ENCODE results near the gene LRBA.

LRBA gene

DNA sequence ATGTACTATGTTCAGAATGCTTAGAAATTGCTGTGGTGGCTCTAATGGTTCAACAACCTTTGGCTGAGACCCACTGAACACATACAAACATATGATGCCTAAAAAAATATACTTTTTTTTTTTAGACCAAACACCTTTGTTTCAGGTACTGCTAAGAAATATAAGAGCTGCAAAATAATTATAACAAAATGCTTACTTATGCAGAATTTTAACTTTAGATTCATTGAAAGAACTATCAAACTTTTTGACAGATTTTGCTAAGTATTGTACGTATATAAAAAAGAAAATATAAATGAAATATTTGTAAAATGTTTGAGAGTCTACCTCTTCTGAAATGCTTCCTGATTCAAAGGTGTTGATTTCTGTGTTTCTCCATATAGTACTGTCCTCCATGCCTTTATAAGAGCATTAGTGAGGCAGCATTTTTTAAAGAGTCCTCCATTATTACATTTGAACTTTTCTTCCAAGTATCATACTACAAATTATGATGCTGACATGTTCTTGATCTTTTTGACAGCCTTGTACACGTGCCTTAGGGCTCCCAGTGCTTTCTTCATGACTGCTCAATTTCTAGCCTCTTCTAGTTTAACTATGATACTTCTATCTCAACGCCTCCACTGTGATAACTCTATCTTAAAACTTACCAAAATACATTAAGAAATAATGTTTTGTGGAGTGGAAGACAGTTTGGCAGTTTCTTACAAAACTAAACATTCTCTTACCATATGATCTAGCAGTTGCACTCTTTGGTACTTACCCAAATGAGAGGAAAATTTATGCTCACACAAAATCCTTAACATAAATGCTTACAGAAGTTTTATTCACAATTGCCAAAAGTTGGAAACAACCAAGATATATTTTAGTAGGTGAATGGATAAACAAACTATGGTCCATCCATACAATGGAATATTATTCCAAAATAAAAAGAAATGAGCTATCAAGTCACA is 645.4 kb downstream of the LRBA start:
- H3K27me3 ChIP-seq (ENCODE audit: control insufficient read depth, insufficient read depth, low read length) = no peaks in the 10 kb centered on the region
- peaks cover 2% of the 10 kb centered on the region for H3K36me3 ChIP-seq (ENCODE audit: control insufficient read depth, insufficient read depth, low read length)
- H3K27ac ChIP-seq (ENCODE audit: low read depth, low read length) = peak overlapping the region; percentile 8
- H3K9ac ChIP-seq (ENCODE audit: low read length) = no peak overlapping the region
- H3K4me1 ChIP-seq (ENCODE audit: control insufficient read depth, insufficient read depth, low read length) = peaks cover 5% of the 10 kb centered on the region
- H3K4me3 ChIP-seq (ENCODE audit: low read length) = no peak overlapping the region

DNA sequence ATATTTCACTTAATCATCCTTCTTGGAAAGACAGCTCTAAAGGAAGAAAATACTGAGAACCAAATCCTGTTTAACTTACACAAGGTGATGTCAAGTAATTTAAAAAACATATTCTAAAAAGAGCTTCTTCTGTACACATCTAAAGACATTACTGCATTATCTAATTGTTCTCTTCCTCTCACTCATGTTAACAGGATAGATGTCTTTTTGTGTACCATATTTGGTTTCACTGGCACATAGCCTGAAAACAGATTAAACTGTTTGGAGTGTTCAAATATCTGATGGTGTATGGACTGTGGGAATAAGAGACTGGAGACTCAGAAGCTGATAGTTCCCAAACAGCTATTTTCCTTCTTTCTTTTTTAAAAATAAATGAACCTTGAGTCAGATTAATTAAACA is 646.4 kb downstream of the LRBA start:
- Histone ChIP-seq H3K9ac (ENCODE audit: low read length) (no peak overlapping the region), H3K36me3 (ENCODE audit: control insufficient read depth, insufficient read depth, low read length) (no peaks in the 10 kb centered on the region), H3K4me1 (ENCODE audit: control insufficient read depth, insufficient read depth, low read length) (peaks cover 5% of the 10 kb centered on the region), H3K27me3 (ENCODE audit: control insufficient read depth, insufficient read depth, low read length) (no peaks in the 10 kb centered on the region), H3K4me3 (ENCODE audit: low read length) (no peak overlapping the region), H3K27ac (ENCODE audit: low read depth, low read length) (peak overlapping the region; percentile 42)

GRCh38 chr4:150367326-150367725 is 647.8 kb downstream of the LRBA start:
- H3K9ac ChIP-seq (ENCODE audit: low read length) = no peak overlapping the region
- no peaks in the 10 kb centered on the region for H3K36me3 ChIP-seq (ENCODE audit: control insufficient read depth, insufficient read depth, low read length)
- H3K27me3 ChIP-seq (ENCODE audit: control insufficient read depth, insufficient read depth, low read length) = no peaks in the 10 kb centered on the region
- H3K4me3 ChIP-seq (ENCODE audit: low read length) = no peak overlapping the region
- no peak overlapping the region for H3K27ac ChIP-seq (ENCODE audit: low read depth, low read length)
- H3K4me1 ChIP-seq (ENCODE audit: control insufficient read depth, insufficient read depth, low read length) = peaks cover 5% of the 10 kb centered on the region

DNA sequence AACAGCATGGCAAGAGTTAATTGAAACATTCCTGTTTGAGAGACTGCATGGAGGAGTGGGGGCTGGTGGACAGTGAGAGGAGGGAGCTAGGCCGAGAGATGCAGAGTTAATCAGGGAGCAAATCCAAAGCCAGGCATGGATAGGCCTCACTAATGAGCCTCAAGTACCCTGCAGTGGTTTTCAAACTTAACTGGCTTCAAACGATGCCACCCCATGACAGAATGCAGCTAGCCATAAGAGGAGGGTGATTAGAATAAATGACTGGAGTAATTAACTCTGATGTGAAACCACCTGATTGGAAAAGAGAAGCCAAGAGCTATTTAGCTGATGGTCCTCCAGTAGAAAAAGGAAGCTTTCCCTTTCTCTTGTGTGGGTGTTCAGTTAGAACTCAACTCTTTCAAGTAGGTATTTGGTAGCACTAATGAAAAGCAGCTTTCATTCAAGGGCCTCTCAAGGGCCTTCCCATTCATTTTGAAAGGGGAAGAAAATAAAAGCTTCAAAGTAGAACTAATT is 648.5 kb downstream of the LRBA start:
- Histone ChIP-seq H3K4me1 (ENCODE audit: control insufficient read depth, insufficient read depth, low read length) (peaks cover 5% of the 10 kb centered on the region), H3K4me3 (ENCODE audit: low read length) (no peak overlapping the region), H3K36me3 (ENCODE audit: control insufficient read depth, insufficient read depth, low read length) (no peaks in the 10 kb centered on the region), H3K27me3 (ENCODE audit: control insufficient read depth, insufficient read depth, low read length) (no peaks in the 10 kb centered on the region), H3K27ac (ENCODE audit: low read depth, low read length) (peak overlapping the region; percentile 11), H3K9ac (ENCODE audit: low read length) (no peak overlapping the region)

DNA sequence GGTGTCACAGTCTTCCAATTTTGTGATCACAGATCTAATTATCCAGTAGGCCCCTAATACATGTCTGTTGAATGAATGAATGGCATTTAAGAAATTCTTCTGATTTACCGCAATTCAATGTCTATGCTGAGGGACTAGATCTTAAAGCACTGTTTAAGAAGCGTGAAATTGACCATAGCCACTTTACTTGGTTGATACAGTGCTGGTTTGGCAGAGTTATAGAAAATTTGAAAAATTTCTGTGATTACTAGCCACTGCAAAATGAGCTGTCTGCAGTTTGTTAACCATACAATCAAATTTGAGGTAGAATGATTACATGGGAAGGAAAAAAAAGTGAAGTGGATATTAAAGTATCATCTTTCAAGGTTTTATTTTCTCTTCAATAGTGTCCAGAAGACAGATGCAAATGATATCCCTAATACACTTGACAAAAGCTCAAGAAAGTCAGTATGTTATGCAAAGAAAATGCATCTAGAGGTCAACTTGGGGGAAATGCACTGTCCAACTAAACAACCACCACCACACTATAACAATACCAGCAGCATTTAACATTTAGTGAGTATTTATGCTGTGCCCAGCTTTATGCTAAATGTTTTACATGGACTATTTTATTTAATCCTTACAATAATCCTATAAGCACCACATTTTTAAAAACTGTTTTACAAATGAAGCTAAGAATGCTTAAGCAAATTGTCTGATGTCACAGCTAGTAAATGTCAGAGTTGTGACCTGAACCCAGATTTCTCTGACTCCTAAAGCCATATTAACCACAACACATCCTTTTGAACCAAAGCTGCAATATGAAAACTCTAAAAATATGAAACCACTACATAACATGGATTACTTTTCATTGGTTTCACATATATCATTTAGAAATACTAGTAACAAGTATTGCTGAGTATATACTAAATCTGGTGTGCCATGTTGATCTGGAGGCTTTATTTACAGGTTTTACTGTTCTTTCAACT is 651.1 kb downstream of the LRBA start:
- H3K36me3 ChIP-seq (ENCODE audit: control insufficient read depth, insufficient read depth, low read length) = no peaks in the 10 kb centered on the region
- no peaks in the 10 kb centered on the region for H3K27me3 ChIP-seq (ENCODE audit: control insufficient read depth, insufficient read depth, low read length)
- no peak overlapping the region for H3K9ac ChIP-seq (ENCODE audit: low read length)
- no peak overlapping the region for H3K27ac ChIP-seq (ENCODE audit: low read depth, low read length)
- peaks cover 5% of the 10 kb centered on the region for H3K4me1 ChIP-seq (ENCODE audit: control insufficient read depth, insufficient read depth, low read length)
- H3K4me3 ChIP-seq (ENCODE audit: low read length) = no peak overlapping the region

GRCh38 chr4:150358691-150359090 is 656.4 kb downstream of the LRBA start:
- Histone ChIP-seq H3K9ac (ENCODE audit: low read length) (no peak overlapping the region), H3K27me3 (ENCODE audit: control insufficient read depth, insufficient read depth, low read length) (no peaks in the 10 kb centered on the region), H3K36me3 (ENCODE audit: control insufficient read depth, insufficient read depth, low read length) (no peaks in the 10 kb centered on the region), H3K27ac (ENCODE audit: low read depth, low read length) (no peak overlapping the region), H3K4me1 (ENCODE audit: control insufficient read depth, insufficient read depth, low read length) (peaks cover 6% of the 10 kb centered on the region), H3K4me3 (ENCODE audit: low read length) (no peak overlapping the region)

- Histone ChIP-seq H3K4me3 (ENCODE audit: low read length) (no peak overlapping the region), H3K36me3 (ENCODE audit: control insufficient read depth, insufficient read depth, low read length) (no peaks in the 10 kb centered on the region), H3K27me3 (ENCODE audit: control insufficient read depth, insufficient read depth, low read length) (no peaks in the 10 kb centered on the region), H3K9ac (ENCODE audit: low read length) (no peak overlapping the region), H3K4me1 (ENCODE audit: control insufficient read depth, insufficient read depth, low read length) (peaks cover 6% of the 10 kb centered on the region), H3K27ac (ENCODE audit: low read depth, low read length) (no peak overlapping the region)
These were observed 657.3 kb downstream of the LRBA start for GRCh38 chr4:150357829-150358228.

DNA sequence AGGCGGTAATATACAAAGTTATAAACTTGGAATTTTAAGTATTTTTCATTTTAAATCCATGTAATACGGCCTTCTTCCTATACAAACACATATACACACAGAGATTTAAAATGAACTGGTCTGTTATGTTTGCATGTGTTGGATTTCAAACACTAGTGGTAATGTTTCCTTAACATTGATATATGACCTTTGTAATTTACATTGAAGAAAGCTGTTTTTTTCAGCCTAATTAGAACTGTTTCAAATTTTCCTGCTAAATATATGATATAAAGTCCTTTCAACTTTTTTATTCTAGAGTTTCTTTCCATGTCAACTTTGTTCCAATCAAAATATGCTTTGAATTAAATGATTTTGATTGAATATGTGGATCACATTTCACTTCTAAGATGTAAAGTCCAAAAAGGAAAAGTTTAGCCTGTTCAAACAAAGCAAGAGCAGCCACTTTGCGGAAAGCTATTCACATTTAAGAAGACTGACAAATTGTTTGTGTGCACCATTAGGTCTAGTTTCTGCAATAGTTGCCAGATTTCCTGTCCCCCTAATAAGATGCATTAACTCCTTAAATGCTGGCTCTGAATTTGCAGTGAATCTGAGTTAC is 659.1 kb downstream of the LRBA start:
- H3K4me1 ChIP-seq (ENCODE audit: control insufficient read depth, insufficient read depth, low read length) = peaks cover 6% of the 10 kb centered on the region
- H3K4me3 ChIP-seq (ENCODE audit: low read length) = no peak overlapping the region
- H3K27me3 ChIP-seq (ENCODE audit: control insufficient read depth, insufficient read depth, low read length) = no peaks in the 10 kb centered on the region
- H3K36me3 ChIP-seq (ENCODE audit: control insufficient read depth, insufficient read depth, low read length) = no peaks in the 10 kb centered on the region
- H3K27ac ChIP-seq (ENCODE audit: low read depth, low read length) = no peak overlapping the region
- no peak overlapping the region for H3K9ac ChIP-seq (ENCODE audit: low read length)

DNA sequence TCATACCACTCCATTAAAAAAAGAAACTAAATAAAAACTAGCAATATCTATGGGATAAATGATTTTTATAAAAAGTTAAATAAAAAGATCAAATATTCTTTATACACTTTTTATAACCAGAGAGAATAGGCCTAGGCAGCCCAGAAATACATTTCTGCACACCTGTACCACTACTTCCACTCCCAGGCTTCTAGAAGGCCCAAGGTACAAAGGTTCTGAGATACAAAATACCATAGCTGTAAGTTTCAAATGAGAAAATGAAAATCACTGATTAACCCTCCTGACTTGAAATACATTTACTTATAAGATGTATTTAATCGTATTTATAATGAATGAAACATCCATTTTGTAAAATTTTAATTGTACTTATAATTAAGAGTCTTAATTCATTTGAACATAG is 659.7 kb downstream of the LRBA start:
- H3K36me3 ChIP-seq (ENCODE audit: control insufficient read depth, insufficient read depth, low read length) = no peaks in the 10 kb centered on the region
- H3K9ac ChIP-seq (ENCODE audit: low read length) = no peak overlapping the region

GRCh38 chr4:150354214-150354796 is 660.8 kb downstream of the LRBA start:
- H3K36me3 ChIP-seq (ENCODE audit: control insufficient read depth, insufficient read depth, low read length) = no peaks in the 10 kb centered on the region
- peaks cover 6% of the 10 kb centered on the region for H3K4me1 ChIP-seq (ENCODE audit: control insufficient read depth, insufficient read depth, low read length)
- no peak overlapping the region for H3K4me3 ChIP-seq (ENCODE audit: low read length)
- no peak overlapping the region for H3K9ac ChIP-seq (ENCODE audit: low read length)
- H3K27ac ChIP-seq (ENCODE audit: low read depth, low read length) = no peak overlapping the region
- no peaks in the 10 kb centered on the region for H3K27me3 ChIP-seq (ENCODE audit: control insufficient read depth, insufficient read depth, low read length)

More for the DNA sequence above, 659.7 kb downstream of the LRBA start:
- H3K4me1 ChIP-seq (ENCODE audit: control insufficient read depth, insufficient read depth, low read length) = peaks cover 6% of the 10 kb centered on the region
- H3K4me3 ChIP-seq (ENCODE audit: low read length) = no peak overlapping the region
- H3K27me3 ChIP-seq (ENCODE audit: control insufficient read depth, insufficient read depth, low read length) = no peaks in the 10 kb centered on the region
- H3K27ac ChIP-seq (ENCODE audit: low read depth, low read length) = no peak overlapping the region

GRCh38 chr4:150348079-150348478 is 667.0 kb downstream of the LRBA start:
- Histone ChIP-seq H3K4me1 (ENCODE audit: control insufficient read depth, insufficient read depth, low read length) (peaks cover 1% of the 10 kb centered on the region), H3K27ac (ENCODE audit: low read depth, low read length) (no peak overlapping the region), H3K27me3 (ENCODE audit: control insufficient read depth, insufficient read depth, low read length) (no peaks in the 10 kb centered on the region), H3K4me3 (ENCODE audit: low read length) (no peak overlapping the region), H3K36me3 (ENCODE audit: control insufficient read depth, insufficient read depth, low read length) (no peaks in the 10 kb centered on the region), H3K9ac (ENCODE audit: low read length) (no peak overlapping the region)

All from rectal smooth muscle tissue (tissue), 1 donor.